GM12873 (cell line): ENCODE data around the gene TAF4.

Experiments
- TF ChIP-seq, protein P1 (sequence below): IDR thresholded peaks from 2 replicates; pipeline ENCODE4 v1.5.1; 2012; ENCODE audit warnings: low read depth, mild to moderate bottlenecking, moderate library complexity, low read length, control low read depth; ENCODE audit not compliant: insufficient read depth; ENCODE audit errors: missing control alignments

TAF4 gene

DNA sequence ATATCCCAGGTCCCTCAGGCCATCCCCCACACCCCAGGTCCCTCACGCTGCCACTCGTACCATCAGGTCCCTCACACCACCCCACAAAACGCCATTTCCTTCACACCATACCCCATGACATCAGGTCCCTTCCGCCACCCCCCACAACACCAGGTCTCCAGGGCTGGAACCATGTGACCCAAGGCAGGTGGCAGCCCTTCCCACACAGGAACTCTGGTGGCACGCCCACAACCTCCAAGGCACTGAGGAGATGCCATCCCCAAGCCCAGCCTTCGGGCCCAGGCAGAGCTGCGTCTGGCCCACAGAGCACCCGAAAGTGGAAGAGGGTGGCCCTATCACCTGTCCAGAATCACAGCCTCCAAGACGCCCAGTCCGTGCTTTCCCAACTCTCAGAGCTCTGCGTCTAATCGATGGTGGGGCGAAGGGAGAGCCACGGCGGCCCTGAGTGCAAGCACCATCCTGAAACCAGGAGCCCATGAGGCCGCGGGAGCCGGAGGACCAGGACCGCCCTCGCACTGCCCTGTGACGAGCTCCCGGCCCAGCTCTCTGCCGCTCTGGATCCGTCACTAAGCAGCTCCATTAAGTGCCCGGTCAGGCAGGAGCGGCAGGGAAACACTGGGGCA, 12.7 kb downstream of the TAF4 start:
- TF ChIP-seq, protein P1, sequence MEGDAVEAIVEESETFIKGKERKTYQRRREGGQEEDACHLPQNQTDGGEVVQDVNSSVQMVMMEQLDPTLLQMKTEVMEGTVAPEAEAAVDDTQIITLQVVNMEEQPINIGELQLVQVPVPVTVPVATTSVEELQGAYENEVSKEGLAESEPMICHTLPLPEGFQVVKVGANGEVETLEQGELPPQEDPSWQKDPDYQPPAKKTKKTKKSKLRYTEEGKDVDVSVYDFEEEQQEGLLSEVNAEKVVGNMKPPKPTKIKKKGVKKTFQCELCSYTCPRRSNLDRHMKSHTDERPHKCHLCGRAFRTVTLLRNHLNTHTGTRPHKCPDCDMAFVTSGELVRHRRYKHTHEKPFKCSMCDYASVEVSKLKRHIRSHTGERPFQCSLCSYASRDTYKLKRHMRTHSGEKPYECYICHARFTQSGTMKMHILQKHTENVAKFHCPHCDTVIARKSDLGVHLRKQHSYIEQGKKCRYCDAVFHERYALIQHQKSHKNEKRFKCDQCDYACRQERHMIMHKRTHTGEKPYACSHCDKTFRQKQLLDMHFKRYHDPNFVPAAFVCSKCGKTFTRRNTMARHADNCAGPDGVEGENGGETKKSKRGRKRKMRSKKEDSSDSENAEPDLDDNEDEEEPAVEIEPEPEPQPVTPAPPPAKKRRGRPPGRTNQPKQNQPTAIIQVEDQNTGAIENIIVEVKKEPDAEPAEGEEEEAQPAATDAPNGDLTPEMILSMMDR, result no peak

DNA sequence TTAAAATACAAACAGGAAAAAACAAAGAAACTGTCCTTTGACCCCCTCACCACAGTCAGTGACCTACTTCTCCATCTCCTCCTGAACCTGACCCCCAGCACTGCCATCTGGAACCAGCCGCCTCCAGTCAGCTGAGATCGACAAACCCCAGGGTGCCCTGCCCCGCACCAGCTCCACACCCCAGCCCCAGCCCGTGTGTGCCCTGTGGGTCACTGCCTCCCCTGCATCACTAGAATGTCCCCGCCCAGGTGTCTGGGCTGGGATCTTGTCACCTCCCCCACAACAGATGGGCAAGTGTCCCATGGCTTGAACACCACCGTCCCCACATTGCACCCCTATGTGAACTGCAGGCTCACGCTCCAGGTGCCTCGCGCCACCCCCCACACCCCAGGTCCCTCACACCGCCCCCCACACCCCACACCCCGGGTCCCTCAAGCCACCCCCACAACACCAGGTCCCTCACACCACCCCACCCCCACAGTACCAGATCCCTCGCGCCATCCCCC, 13.3 kb downstream of the TAF4 start:
- TF ChIP-seq, protein P1, result no peak

DNA sequence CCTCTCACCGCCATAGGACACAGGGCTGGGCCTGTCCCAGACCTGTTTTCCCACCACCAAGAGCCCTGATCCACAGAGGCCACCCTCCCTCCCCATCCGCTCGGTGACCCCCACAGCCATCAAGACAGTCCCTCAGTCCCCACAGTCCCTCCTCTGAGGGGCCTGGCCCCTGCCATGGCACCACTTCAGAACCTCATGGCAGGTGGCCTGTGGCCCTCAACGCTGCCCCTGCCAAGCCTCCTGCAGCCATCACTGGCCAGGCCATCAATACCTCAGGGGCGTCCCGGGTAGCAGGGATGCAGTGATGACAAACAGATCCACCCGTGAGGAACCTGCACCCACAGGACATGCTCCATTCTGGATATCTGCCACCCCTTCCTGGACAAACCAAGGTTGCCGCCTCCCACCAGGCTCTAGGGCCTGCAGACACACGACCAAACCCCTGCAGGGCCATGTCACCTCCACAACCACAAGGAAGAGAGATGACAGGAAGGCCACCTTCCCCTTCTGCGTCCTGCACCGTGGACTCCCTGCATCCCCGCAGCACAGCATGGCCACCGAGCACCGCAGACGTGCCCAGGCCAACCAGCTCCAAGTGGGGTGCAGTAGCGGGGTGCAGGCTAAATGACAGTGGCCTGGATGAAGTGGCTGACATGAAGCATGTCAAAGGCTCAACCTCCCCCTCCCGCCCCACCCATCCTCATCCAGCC, 14.0 kb downstream of the TAF4 start:
- TF ChIP-seq, protein P1, result no peak

DNA sequence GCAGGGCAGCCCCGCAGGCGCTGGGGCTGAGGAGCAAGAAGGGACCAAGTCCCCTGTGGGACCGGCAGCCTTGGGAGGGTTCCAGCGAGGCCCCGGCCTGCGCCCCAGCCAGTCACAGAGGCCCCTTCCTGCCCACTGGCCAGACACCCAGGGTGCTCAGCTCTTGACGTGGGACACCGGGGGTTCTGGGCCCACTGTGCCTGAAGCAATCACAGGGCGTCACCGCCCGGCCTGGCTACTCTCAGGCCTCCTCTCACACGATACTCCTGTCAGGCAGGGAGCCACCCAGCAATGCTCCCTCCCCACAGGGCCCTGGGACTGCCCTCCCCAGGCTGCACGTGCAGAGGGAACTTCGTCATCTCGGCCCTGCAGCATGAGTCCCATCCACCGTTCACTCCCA, 14.5 kb downstream of the TAF4 start:
- TF ChIP-seq, protein P1, result no peak

DNA sequence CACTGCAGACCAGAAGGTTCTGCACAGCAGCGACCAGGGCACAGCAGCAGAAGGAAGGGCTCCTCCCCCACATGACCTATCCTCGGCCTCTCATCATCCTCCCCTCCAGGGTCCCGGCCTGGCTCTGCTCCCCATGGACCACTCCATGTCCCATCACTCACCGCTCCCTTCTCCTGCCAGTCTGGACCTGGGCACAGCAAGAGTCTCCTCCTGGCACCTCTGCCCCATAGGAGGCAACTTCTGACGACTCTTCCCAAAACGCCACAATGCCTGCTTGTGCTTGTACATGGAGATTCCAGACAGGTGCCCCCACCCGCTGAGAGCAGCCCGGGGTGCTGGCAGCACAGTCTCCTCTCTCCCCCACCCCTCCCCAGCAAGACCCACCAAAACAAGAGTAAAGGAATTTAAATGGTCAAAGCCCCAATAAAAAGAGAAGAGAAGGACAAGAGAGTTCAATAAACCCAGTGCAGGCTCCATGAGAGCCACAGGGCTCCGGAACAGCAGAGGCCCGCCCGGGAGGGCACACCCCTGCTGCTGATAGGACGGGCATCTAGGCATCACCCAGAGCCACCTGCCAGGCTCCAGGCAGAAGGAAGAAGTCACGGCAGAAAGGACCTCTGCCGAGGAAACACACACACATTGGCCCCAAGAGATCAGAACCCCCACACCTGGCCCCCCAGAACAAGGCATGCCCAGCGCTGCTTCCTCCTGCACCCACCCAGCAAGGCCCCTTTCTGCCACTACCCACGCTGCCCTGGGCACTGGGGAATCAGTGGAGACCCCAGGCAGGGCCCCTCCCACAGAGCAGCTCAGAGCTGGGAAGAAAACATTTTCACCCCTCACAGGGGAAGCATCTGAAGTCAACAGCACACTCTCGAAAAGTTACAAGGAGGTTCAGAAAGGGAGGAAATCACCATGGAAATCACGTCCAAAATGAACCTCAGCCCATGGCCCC, 15.2 kb downstream of the TAF4 start:
- TF ChIP-seq, protein P1, result no peak

DNA sequence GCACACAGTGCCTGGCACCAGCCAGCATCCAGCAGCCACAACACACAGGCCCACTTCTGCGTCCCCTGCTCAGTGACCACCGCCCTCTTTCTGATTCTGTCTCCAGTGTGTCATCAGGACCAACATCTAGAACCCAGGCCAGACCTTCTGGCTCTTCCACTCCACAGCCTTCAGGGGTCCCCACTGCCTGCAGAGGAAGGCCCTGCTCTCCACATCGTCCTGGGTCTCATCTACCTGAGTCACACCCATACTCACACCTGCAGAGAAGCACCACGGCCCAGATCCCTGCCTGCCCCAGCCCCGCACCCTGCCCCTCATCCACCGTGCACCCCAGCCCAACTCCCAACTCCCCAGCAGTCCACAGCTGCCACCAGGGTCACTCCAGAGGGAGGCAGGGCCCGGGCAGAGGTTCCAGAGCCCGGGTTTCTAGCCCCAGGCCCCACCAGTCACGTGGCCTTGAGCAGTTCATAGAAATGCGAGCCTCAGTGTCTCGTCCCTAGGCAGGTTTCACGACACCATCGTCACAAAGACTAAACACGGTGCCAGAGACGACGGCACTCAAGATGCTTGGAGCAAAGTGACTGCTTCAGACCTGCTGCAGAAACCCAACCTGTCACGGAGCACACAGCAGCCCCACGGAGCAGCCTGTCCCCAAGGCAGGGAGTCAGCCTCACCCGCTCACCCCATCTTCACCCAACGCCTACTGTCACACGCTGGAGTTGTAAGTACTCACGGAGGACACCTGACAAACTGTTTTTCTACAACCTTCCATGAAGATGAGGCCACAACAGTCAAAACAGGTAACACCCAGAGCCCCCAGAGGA, 16.1 kb downstream of the TAF4 start:
- TF ChIP-seq, protein P1, result no peak
